Endometrial microvascular endothelial cells (primary cell): ENCODE results near the gene GPR142. TPM values are rescaled to one million over a fixed set of nuclear protein-coding genes. Genes with fewer than 3 reads are reported as not detected.
"Not testable (repeated sequence)": the region's sequence is repeated elsewhere in the genome, so short reads cannot be mapped to it uniquely, and the experiment has no call there.

ENCODE experiments used
- in situ Hi-C: cut with HindIII; loops from 2 replicates; pipeline ENCODE4 v1.10.0; 2017; ENCODE audit warnings: low sequenced_read_pairs, low pct_unique_long_range_greater_than_20kb; ENCODE audit errors: inconsistent ontology term
- total RNA-seq: library from RNA; depleted of rRNA; stranded (reverse); fragments of >200 nt; gene quantifications from one replicate; pipeline ENCODE4 v1.2.3, GENCODE V29; 2015; ENCODE audit errors: inconsistent ontology term

GPR142 gene
- total RNA-seq, 1 donor from 2014 or later = not detected

DNA sequence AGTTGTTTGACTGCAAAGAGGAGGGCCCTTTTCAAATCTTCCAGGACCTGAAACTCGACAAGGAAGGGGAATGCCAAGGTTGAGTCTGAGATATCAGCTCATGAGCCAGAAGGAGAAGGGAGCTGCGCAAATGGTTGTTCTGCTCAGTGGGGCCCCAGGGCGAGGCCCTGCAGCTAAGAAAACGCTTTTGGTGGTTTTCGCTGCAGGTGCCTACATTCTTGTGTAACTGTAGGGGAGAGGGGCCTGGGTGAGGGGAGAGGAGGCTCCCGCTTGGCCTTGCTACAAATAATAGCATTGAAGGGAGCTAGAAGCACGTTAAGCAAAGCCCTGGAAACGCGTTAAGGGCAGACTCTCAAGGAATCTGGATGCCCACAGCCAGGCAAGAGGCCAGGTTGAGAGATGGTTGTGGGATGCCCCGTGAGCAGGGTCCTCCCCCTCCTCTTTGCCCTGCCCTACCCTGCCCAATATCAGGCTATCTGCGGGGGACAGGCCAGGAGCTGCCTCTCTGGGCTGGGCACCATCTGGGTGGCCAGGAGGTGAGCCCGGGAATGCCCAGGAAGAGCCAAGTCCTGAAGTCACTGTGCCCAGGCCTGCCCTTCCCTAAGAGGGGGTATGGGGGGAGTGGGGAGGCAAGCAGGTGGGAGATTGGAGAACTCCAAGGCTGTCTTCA, 21.9 kb downstream of the GPR142 start:
- in situ Hi-C loops = no loop called here

DNA sequence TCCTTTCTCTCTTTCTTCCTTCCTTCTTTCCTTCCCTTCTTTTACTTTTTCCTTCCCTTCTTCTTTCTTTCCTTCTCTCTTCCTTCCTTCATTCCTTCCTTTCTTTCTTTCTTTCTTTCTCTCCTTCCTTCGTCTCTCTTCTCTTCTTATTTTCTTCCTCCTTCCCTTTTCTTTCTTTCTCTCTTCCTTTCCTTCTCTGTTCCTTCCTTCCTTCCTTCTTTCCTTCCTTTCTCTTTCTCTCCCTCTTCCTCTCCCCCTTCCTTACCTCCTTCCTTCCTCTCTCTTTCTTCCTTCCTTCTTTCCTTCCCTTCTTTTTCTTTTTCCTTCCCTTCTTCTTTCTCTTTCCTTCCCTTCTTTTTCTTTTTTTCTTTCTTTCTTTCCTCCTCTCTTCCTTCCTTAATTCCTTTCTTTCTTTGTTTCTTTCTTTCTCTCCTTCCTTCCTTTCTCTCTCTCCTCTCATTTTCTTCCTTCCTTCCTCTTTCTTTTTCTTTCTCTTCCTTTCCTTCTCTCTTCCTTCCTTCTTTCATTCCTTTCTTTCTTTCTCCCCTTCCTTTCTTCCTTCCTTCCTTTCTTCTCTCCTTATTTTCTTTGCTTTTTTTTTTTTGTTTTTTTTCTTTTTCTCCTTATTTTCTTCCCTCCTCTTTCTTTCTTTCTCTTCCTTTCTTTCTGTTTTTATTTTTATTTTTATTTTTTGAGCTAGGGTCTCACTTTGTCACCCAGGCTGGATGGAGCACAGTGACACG, 22.8 kb downstream of the GPR142 start:
- in situ Hi-C loops = no loop called here

- in situ Hi-C loops = no loop called here
Observed at GRCh38 chr17:74390680-74391653, 23.7 kb downstream of the GPR142 start.

DNA sequence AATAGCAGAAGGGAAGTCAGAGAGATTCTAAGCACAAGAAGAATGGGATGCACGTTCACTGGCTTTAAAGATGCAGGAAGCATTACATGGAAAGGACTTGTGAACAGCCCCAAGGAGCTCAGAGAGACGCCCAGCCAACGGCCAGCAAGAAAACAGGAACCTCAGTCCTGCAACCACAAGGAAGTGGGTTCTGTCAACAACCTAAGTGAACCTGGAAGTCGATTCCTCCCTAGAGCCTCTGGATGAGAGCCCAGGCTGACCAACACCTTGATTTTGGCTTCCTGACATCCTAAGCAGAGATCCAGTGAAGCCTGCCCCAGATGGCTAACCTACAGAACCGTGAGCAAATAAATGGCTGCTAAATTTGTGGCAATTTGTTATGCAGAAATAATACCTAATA, 24.5 kb downstream of the GPR142 start:
- in situ Hi-C loops = no loop called here

DNA sequence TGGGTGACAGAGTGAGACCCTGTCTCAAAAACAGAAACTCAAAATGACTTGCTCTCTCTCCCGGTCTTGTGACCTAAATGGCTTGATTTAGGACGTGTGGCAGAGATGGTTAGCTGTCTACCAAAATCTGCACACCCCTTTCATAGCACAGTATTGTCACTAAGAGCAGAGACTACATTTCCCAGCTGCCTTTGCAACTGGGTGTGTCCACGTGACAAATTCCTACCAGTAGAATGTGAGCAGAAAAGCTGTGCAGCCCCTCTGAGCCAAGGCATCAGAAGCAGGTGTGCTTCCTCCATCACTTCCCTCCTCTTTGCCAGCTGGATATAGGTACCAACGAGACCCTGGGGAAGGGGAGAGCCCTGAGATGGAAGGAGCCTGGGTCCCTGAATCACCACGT, 25.5 kb downstream of the GPR142 start:
- in situ Hi-C loops = no loop called here

DNA sequence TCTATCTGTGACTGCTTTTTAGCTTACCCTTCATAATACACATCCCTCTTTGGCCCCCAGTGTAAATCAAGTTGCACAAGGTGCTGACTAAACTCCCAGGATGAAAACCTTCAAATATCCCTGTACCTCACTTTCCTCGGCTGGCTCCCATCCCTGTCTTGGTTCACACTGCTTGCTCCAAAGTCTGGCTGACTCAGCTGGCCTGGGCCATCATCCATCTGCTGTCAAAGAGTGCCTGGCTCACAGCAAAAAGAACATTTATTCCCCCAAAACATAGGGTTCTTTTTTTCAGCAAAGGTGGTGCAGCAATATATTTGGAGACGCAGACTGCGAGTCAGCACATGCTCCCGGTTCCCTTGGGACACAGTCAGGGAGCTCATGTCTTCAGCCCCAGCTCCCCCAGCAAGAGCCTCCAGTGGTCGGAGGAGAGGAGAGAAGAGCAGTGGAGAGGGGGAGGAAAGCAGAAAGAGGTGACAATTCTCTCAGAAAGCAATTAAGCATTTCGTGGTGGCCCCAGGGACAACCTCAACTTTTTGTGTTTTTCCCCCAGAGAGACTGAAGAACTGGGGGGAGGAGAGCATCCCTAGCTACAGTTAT, 26.1 kb downstream of the GPR142 start:
- in situ Hi-C loops = no loop called here

GRCh38 chr17:74394275-74394950, 27.1 kb downstream of the GPR142 start:
- in situ Hi-C loops = no loop called here

DNA sequence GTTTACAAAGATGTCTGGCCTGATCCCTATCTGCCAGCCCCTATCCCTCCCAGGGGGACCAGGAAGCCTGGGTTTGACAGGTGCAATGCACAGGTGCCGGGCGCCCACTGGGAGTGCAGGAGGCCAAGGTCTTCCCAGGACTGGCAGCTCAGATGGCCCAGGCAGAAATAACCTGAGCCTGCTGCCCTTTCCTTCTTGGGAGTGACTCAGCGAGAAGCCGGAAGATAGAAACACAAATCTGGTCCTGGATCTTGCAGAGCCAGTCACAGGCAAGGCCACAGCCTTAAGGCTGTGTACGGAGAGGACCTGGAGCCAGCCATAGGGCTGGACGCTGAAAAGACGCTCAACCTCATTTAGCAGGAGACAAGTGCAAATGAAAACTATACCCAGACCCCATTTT, 27.7 kb downstream of the GPR142 start:
- in situ Hi-C loops = no loop called here

DNA sequence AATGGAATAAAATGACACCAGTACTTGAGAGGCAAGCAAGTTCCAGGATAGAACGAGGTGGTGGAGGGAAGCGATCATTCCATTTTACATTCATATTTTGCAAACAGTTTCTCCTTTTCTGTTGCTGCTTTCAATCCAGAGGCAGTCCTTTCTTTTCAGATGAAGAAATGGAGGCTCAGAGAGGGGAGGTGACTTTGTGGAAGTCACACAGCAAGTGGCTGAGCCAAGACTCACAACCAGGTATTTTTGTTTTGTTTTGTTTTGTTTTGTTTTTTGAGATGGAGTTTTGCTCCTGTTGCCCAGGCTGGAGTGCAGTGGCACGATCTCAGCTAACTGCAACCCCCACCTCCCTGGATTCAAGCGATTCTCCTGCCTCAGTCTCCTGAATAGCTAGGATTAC, 29.3 kb downstream of the GPR142 start:
- in situ Hi-C loops = no loop called here

DNA sequence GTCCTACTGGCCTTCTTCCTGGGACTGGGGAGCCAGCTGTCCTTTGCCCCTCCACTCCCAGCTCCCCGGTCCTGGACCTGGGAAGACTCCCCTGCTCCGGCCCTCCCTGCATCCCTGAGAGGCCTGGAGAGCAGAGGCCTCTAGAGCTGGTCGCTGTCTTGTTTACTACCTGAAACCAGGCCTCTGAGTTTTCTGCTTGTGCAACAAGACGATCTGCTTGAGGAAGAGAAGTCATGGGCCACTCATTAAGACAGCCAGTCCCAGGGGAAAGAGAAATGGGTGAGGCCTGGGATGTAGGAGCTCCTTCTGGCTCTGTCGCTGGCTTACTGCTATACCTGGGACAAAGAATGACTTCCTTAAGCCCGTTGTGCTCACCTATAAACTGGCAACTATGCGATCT, 34.7 kb downstream of the GPR142 start:
- in situ Hi-C loops = no loop called here

GRCh38 chr17:74403512-74404137, 36.3 kb downstream of the GPR142 start:
- in situ Hi-C loops = no loop called here

- in situ Hi-C loops = no loop called here
Observed at GRCh38 chr17:74404218-74404617, 36.9 kb downstream of the GPR142 start.

GRCh38 chr17:74404789-74405188, 37.5 kb downstream of the GPR142 start:
- in situ Hi-C loops = no loop called here

DNA sequence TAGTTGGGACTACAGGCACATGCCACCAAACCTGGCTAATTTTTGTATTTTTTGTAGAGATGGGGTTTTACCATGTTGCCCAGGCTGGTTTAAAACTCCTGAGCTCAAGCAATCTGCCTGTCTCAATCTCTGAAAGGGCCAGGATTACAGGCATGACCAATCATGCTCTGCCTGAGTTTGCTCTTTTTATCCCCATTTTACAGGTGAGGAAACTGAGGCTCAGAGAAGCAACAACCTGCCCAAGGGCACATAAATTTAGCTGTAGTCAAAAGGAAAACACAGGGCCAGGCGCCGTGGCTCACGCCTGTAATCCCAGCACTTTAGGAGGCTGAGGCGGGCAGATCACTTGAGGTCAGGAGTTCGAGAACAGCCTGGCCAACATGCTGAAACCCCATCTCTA, 38.0 kb downstream of the GPR142 start:
- in situ Hi-C loops = not testable (repeated sequence)

DNA sequence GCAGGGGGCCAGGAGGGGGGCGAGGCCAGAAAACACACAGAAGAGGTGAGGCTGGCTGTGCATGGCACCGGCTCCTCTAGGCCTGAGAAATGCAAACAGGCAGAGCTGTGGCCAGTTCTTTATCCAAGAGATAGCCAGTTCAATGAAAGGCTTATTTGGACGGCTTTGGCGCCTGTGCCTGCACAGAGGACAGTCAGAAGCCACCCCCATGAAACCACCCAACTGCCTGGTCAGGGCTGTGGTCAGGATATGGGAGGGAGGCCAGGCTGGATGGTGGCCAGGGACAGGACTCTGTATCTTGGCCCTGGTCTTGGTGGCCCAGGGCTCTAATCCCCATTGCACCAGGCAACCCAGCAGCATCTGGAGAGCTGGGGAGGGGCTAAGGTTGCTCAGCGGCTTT, 40.1 kb downstream of the GPR142 start:
- in situ Hi-C loops = no loop called here

DNA sequence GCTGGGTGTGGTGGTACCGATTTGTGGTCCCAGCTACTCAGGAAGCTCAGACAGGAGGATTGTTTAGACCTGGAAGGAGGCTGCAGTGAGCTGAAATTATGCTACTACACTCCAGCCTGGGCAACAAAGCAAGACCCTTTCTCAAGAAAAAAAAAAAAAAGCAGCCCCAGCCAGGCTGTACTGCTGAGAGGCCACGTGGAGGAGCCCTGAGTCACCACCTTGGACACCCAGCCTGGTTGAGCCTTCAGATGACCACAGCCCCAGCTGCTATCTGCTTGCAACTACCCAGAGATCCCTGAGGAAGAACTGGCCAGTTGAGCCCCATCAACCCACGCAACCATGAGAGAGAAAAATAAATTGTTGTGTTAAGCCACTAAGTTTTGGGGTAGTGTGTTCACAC, 41.0 kb downstream of the GPR142 start:
- in situ Hi-C loops = no loop called here

GRCh38 chr17:74408815-74409214, 41.5 kb downstream of the GPR142 start:
- in situ Hi-C loops = no loop called here

DNA sequence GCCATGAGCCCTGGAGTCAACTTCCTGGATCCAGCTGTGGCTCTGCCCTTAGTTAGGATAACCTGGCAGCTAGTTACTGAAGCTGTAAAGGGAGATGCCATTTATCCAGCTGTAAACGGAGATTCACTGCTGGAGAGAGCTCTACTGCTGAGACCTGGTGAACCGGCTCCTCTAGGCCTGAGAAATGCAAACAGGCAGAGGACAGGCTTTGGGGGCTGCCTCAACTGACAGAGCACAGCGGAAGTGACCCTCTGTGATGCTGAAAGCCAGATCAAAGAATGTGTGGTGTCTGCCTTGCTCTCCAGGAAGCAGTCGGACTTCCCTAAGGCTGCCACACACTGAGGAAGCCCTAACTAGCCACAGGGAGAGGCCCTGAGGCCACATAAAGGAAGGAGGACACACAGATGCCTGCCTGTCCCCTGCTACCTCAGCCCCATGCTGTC, 42.7 kb downstream of the GPR142 start:
- in situ Hi-C loops = no loop called here
